GM19452 (cell line): Measurements from ENCODE around the gene RHBDD1.

Experiments
- ATAC-seq: cut with Tn5 transposase; IDR thresholded peaks from one replicate; pipeline ENCODE4 v1.9.1; 2021; ENCODE audit not compliant: unreplicated experiment

Gene RHBDD1, protein sequence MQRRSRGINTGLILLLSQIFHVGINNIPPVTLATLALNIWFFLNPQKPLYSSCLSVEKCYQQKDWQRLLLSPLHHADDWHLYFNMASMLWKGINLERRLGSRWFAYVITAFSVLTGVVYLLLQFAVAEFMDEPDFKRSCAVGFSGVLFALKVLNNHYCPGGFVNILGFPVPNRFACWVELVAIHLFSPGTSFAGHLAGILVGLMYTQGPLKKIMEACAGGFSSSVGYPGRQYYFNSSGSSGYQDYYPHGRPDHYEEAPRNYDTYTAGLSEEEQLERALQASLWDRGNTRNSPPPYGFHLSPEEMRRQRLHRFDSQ

DNA sequence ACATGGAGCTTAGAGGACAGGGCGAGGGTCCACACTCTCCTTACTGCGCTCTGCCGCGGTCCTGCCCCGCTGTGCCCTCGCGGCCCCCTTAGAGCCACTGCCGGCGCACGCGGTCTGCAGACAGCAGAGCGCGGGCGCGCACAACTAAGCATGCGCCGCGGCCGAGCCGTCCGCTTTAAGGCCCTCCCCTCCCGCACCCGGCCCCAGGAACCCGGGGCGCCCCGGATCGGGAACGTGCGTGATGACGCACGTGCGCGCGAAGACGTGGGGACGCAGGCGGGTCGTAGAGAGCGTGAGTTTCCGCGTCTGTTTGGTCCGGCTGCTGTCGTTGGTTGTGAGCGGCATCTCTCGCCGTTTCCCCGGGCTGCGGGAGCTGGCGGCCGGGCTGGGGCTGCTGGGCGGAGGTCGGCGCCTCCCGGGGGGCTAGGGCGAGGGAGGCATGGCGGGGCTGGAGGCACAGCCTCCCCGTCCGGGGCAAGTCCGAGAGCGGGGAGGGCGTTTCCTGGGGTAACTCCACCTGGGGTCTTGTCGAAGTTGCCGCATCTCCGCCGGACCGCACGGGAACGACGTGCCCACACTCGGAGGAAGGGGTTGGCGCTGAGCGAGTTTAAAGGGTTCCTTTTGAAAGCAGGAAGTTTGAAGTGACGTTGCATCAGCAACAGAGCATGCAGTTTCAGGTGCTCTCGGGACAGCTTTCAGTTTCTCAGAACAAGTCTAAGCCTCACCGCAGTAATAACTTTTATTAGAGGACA lies at the start of gene RHBDD1:
RHBDD1 (plus strand) TSS at position 259 of the 752 bp plus-strand sequence. CDS start 28,640 bp downstream, outside the sequence.
- ATAC-seq, result peak; percentile 81

DNA sequence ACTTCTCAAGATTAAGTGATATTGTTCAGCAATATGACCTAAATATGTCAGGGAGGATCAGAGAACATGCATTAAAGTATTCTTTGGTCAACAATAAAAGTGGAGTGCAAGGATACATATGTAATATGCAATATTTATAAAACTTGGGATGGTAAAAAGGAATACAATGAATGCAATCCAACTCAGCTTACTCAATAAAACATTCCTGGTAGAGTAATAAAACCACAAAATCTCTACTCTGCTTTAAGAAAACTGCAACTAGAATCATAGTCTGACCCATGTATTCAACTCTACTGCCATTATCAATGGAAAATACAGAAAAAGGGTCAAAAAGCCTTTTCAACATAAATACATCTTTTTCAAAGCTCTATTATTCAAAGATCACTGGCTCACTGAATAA lies 47.8 kb upstream of the RHBDD1 start:
- no peak for ATAC-seq

DNA sequence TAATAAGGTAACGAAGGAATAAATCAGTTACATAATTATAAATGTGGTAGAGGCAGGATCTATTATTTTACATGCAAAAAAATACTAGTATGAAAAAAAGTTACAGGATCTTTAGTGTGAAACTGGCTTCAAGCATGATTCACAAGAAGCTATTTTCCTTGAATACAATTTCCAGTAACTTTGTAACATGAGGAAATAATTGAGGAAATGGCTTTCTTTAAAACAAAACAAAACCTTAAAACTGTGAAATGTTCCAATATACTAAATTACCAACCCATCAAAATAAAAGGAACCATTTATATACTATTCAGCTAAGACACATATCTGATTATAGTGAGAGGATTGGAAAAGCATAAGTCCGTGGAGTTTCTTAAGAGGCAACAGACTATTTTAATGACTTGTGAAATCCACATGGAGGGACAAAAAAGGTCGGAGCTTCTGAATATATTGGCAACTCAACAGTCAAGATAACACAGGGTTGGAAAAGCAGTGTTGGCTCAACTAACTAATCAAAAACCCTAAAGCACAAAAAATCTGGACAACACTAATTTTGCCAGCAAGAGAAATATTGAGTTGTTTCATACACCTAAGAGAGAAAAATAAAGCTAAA lies 46.9 kb upstream of the RHBDD1 start:
- no peak for ATAC-seq

DNA sequence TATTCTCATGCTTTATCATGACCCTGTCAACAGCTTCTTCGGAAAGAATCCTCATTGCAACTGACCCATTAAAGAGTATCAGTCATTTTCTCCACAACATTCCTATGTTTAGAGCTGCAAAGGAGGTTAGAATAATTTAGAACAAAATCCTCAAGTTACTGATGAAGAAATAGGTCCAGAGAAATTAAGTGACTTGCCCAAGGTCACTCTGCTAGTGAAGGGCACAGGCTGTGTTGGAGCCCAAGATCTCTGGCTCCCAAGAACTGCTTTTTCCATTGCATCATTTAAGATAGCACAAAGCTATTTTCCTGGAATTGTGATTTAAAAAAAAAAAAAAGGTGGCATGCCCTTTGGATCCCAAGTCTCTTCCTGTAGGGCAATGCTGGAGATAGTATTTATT lies 45.8 kb upstream of the RHBDD1 start:
- ATAC-seq, result no peak

DNA sequence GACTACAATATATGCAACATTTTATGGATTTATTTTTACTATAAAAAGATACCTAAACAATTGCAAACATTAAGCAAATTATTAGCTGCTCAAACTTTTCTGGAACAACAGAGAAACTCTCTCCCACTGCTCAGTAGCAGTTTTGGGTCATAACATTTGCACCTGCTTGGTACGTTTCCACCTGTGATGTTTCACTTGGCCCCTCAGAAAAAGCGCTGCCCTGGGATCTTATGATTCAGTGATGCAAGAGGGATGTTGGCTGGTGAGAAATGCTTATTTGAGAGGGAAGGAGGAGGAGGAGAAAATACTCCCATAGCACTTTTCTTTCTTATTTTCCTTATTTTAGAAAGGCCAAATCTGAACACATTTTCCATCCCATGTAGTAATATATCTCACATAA lies 45.4 kb upstream of the RHBDD1 start:
- no peak for ATAC-seq

DNA sequence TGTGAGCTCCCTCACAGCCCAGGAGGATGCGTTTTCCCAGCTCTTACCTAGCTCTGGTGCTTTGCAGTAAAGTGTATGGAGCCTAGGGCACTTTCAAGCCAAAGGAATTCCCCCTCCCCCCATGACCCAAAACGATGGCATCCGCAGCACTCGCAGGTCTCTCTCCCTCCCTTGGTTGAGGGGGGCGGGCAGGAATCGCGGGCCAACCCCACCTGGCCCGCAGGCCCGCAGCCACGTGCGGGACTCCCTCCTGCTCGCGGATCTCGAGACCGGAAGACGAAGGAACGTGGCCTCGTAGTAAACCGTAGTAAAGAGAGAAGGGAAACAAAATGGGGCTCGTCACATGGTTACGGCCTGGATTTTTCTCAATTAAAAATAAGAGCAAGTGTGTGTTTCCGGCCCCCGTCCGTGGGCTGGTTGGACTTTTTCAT lies 44.8 kb upstream of the RHBDD1 start:
- ATAC-seq, result peak; percentile 68

DNA sequence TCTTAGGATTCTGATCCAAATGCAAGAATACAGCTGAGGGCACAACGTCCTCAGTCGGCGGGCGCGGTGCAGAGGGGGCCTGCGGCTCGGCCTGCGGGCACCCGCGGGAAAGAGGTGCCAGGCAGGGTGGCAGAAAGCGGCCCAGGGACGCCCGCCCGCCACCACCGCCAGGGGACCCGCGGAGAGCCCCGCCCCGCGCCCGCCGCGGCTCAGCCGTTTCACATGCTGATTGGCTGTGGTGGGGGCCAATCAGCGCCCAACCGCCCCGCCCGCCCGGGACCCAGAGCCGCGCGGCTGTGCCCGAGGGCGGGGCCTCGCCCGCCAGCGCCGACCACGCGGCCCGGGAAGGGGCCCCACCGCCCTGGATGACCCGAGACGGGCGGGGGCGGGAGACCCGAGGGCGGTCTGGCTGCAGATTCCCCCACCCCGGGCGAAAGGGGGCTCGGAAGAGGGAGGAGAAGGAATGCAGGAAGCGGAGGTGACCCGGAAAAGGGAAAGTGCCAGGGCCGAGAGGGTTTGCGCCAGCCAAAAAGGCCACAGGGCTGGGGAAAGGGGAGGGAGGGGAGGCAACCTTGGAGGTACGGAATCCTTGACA lies 44.3 kb upstream of the RHBDD1 start:
- ATAC-seq, result peak; percentile 98

DNA sequence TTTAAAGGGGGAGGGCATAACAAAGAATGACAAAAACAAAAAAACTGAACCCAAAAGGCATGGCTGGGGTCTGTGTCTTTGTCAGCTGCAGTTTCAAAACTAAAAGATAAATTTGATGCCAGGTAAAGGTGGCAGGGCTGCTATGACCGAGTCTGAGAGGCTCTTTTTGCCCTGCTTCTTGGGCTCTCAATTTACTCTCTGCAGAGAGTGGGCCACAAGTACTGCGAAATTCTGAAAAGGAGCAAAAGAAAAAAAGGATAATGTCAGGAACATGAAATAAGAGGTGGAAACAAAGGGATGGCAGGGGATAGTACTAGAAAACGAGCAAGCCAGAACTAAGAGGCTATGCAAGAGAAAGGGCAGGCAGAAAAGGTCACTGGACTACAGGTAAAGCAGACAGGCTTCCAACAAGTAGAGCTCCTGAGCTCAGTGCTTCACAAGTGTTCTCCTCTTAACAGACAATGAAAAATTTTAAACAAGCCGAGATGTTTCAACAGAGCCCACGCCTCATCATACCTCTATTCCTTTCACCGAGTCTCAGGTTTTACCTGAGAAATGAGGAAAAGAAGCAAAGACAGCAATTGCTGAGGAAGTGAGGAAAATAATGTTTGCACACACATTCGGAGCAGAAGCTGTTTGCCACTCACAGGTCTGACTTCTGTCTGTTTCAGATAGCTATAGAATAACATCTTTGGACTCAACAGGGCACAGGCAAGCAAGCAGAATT lies 43.5 kb upstream of the RHBDD1 start:
- ATAC-seq, result no peak

DNA sequence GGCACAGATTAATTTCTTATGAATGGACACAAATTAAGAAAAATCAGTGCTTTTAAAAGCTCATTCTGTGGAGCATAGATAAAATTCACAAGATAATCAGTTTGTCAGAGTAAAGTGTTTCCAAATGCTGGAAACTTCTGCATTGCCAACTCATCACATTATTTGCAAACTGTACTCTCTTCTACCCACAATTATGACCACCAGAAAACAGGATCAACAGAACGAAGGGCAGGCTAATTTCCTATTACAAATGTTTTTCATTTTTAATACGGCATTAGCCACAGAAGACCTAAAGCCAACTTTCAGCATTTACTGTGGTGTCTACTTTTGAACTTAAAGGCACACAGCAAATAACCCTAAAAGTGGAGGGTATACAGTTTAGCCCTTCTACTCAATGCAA lies 42.2 kb upstream of the RHBDD1 start:
- no peak for ATAC-seq

DNA sequence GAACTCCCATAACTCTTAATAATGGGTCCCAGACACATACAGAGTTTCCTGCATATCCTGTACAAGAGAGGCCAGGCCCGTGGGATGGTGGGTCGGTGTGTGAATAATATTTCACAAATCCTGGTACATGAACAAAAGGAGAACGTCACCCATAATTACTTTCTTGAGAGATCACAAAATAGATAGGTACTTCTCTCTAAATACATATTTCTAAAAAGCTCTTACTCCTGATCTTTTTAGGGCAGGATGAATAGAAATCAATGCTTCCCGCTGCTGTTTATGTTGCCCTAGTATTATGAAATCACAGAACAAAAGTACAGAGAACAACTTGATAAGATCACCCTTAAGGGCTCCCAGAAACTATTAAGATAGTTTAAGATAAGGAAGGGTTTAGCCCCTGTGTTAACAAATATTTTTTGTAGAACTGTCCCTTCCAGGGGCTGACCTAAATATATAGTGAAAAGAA lies 41.6 kb upstream of the RHBDD1 start:
- ATAC-seq, result no peak

DNA sequence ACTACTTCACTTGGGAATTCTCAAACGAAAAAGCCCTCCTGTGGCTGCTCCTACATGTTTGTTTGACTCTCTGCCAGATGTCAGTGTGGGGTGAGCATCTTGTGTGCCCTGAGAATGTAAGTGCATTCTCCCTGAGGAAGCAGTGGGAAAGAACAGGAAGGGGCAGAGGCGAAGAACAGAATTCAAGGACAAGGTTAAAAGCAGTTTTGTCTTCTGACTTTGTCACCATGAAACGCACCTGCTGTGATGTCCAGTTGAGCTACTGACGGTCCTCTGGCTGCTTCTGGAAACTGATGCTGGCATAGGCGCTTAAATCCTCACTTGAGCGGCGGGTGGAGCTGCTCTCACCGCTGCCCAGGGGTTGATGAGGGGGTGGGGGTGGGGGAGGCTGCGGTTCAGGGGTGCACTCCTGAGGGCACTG lies 41.1 kb upstream of the RHBDD1 start:
- ATAC-seq, result no peak

DNA sequence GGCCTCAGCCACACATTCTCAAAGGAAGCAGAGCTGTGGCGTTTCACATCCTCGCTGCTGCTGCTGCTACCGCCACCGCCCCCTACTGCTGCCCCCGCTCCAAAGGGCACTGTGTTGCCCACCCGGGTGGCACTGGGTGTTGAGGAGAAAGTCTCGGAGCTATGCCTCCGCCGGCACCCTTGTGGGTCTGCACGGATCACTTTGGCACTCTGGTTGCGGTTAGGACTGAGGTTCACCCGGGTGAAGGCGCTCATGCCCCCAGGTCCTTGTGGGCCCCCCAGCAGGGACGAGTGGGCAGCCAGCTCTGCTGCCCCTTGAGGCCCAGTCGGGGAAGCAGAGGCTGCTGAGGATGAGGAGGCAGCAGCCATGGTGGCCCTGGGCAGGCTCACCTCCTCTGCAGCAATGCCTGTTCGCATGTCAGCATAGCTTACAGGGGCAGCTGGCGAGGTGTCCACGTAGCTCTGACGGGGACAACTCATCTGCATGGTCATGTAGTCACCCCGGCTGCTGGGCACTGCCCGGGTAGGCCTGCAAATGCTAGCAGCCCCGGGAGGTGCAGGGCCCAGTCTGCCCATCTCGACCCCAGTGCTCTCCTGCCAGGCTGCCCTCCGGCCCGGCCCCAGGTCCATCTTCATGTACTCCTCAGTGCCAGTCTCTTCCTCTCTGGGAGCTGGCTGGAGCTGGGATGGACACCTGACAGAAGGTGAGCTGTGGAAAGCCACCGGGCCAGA lies 40.4 kb upstream of the RHBDD1 start:
- ATAC-seq, result no peak

DNA sequence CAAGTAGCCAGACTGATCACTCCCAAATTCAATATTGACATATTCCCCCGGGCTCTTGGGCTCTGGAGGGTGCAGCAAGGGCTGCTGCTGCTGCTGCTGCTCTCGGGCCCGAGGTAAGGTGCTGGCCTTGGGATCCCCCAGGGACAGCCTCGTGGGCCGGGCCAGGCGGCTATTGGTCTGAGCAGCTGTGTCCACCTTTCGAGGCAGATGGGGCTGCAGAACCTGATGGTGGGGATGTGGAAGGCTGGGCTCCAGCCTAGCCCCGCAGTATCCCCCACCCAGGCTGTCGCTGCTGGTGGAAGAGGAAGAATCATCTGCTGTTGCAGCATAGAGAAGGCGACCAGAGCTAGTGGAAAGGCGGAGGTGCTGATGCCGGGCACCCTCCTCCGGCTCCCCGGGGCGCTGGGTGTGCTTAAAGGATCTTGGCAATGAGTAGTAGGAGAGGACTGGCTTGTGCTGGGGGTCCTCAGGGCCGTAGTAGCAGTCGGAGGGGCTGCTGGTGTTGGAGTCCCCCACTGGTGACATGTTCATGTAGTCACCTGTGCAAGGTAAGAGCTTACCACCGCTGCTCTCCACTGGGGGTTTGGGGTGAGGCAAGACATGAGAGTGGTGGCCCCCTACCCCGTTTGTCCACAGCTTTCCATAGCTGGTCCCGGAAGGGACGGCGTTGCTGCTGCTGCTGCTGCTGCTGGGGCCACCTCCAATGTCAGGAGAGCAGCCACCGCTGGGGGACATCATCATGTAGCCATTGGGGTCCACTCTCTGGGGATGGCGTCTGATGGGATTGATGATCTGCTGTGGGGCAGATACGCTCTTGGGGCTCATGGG lies 39.6 kb upstream of the RHBDD1 start:
- no peak for ATAC-seq

DNA sequence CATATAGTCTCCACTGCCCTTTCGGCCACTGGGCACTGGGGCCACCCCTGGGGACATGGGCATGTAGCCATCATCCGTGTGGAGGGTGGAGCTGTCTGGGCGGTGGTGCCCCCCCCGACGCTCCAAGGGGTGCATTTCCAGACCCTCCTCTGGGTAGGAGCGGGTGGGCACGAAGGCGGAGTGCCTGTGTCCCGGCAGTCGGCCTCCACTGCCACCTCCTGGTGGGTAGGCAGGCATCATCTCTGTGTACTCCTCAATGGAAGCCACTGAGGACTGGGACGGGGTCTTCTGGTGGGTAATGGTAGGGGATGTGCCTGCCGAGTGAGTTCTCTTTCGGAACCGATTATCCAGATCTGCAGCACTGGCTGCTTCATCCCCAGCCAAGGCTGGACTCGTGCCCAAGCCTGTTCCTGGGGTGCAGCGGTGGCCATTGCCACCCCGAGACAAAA lies 39.0 kb upstream of the RHBDD1 start:
- no peak for ATAC-seq

DNA sequence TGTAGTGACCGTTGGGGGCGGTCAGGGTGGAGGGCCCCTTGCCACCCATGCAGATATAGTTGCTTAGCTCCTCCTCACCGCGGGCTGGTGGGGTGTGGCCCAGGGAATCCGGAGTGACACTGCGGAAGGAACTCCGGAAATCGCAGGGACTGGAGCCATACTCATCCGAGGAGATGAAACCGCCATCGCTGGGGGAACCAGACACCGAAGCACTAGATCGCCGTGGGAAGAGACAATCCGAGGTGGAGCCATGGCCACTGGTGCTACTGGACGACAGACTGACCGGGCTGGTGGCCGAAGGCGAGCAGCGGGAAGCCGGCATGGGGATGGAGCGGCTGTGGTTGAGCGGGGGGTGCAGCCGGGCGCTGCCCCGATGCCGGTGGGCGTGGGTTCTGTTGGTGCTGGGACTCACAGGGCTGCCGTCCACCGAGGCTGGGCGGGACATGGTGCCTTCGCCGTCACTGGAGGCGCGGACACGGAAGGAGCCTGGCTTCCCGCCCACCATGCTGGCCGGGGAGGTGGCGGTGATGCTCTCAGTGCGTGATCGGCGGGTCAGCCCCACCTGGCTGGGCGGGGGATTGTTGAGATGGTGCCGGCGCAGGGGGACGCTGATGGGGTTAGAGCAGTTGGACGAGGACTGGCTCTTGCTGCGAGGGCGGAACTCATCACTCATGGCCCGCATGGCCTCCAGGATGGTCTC lies 38.4 kb upstream of the RHBDD1 start:
- ATAC-seq, result no peak

DNA sequence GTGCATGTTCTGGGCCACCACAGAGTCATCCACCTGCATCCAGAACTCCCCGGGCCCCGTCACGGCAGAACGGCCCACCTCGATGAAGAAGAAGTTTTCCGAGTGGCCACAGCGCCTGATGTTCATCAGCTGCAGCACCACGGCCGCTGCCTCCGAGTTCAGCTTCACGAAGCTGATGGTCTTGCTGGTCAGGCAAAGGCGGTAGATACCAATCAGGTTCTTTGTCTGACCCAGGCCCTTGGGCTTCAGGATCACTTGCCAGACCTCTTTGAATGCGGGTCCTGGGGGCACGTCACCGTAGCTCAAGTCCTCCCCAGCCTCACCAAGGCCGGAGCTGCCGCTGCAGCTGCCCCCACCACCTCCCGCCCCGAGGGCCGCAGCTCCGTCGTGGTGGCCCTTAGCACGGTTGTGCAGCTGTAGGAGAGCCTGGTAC lies 37.8 kb upstream of the RHBDD1 start:
- no peak for ATAC-seq

DNA sequence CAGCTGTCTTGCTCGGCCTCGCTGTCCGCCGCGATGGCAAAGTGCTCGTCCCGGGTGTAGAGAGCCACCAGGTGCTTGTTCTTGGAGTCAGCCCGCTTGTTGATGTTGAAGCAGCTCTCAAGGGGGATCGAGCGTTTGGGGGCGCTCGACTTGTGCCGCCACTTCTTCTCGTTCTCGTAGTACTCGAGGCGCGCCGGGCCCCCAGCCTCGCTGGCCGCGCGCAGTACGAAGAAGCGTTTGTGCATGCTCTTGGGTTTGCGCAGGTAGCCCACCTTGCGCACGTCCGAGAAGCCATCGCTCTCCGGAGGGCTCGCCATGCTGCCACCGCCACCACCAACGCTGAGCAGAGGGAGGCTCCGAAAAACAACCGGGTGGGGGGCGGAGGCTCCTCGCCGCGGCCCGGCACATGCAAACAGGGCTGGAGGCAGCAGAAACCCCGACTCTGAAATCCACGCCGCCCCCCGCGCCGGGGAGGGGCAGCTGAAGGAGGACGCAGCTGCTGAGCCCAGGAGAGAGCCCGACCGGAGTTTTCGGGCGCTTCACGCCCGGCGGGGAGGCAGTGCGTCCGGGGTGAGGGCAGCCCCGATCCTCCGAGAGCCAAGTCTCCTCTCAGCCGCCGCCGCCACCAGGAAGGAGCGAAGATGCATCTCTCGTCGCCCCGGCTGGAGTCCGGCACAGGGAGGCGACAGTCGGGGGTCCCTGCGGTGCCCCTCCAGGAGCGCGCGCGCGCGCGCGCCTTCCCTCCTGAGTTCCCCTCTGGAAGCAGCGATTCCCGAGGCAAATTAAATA lies 37.2 kb upstream of the RHBDD1 start:
- peak; percentile 12 for ATAC-seq
